DND-41 (cell line): ENCODE measurements around the gene GPR160.
"Not testable (repeated sequence)": the region's sequence is repeated elsewhere in the genome, so short reads cannot be mapped to it uniquely, and the experiment has no call there.

ENCODE experiments used
- ATAC-seq: fragments of 200-7000 bp; cut with Tn5 transposase; 3 replicates; pipeline ENCODE4 v1.9.1; 2021; ENCODE audit warnings: low read depth; ENCODE audit not compliant: insufficient read depth
- DNase-seq: peaks from one replicate; pipeline ENCODE4 v3.0.0-alpha.2; 2020
- H2AFZ ChIP-seq: 2 replicates; pipeline ENCODE4 v1.6.0; 2012; ENCODE audit warnings: low read depth, low read length
- H3K27ac ChIP-seq: 2 replicates; pipeline ENCODE4 v1.5.1; 2012; ENCODE audit warnings: low read length, inconsistent platforms
- H3K27me3 ChIP-seq: fragments of 200-600 bp; sonication (generic); 2 replicates; pipeline ENCODE4 v1.6.0; 2012; ENCODE audit warnings: low read length, mild to moderate bottlenecking, inconsistent platforms; ENCODE audit not compliant: insufficient read depth, poor library complexity
- H3K36me3 ChIP-seq: 2 replicates; pipeline ENCODE4 v1.5.1; 2012; ENCODE audit warnings: low read length, inconsistent platforms; ENCODE audit not compliant: insufficient read depth
- H3K4me1 ChIP-seq: 2 replicates; pipeline ENCODE4 v1.5.1; 2012; ENCODE audit warnings: mild to moderate bottlenecking, low read length; ENCODE audit not compliant: insufficient read depth
- H3K4me2 ChIP-seq: 2 replicates; pipeline ENCODE4 v1.6.0; 2012; ENCODE audit warnings: mild to moderate bottlenecking, moderate library complexity, low read length, inconsistent platforms; ENCODE audit not compliant: insufficient read depth
- H3K4me3 ChIP-seq, 2 experiments: fragments of 200-600 bp in 1 of 2; shearing (Covaris generic) in 1 of 2; 2 replicates each; pipeline ENCODE4 v1.5.1; 2012 to 2016; ENCODE audit warnings: inconsistent platforms in 2 of 2, low read length in 2 of 2, mild to moderate bottlenecking in 2 of 2, low read depth in 1 of 2, moderate library complexity in 1 of 2
- H3K79me2 ChIP-seq: 2 replicates; pipeline ENCODE4 v1.6.0; 2012; ENCODE audit warnings: low read length, inconsistent platforms; ENCODE audit not compliant: insufficient read depth
- H3K9ac ChIP-seq: 2 replicates; pipeline ENCODE4 v1.6.0; 2012; ENCODE audit warnings: low read depth, mild to moderate bottlenecking, inconsistent platforms, low read length, moderate library complexity
- H3K9me3 ChIP-seq: 2 replicates; pipeline ENCODE4 v1.5.1; 2012; ENCODE audit warnings: low read length, moderate library complexity, mild to moderate bottlenecking, inconsistent platforms; ENCODE audit not compliant: insufficient read depth, severe bottlenecking
- H4K20me1 ChIP-seq: 2 replicates; pipeline ENCODE4 v1.6.0; 2012; ENCODE audit warnings: low read length; ENCODE audit not compliant: insufficient read depth
- EZH2 ChIP-seq: IDR thresholded peaks from 3 replicates; pipeline ENCODE4 v1.6.1; 2012; ENCODE audit warnings: borderline replicate concordance, low read depth, mild to moderate bottlenecking, moderate library complexity, low read length, inconsistent platforms; ENCODE audit not compliant: severe bottlenecking
- TF ChIP-seq, protein P1 (sequence below): IDR thresholded peaks from 2 replicates; pipeline ENCODE4 v1.5.1; 2012; ENCODE audit warnings: borderline replicate concordance, low read length, moderate library complexity, mild to moderate bottlenecking; ENCODE audit not compliant: poor library complexity, severe bottlenecking; ENCODE audit errors: extremely low read depth

Gene GPR160

DNA sequence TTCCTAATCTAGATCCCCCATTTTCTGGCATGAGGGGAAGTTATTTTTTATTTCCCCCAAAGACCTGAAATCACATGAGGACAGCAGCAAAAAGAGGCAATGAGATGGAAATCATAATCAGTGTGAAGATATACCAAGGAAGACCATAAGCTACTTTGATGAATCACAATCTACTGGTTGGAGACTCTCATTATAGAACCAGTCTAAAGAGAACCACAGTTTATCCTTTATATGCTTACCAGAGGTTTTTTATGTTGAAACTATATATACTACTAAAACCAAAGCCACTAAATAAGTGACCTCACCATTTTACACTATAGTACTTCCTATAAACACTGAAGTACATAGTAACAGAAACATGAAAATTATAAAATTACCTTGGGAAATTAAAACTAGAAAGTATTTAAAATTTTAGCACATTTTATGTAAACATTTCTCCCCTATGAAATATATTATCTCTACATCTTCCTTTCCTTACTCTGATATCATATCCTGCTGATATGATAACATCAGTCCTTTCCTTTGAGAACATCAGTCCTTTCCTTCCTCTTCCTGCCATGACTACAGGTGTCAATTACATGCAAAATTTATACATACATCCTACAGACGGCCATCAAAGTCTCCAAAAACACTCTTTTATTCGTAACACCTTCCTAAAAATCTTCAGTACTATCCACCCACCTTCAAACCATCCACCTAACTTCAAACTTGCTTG is 71.9 kb downstream of the GPR160 start:
- ATAC-seq (peak; percentile 79), DNase-seq (no peak)
- H3K36me3 ChIP-seq: peaks cover 81% of the 10 kb centered on the region
- H3K4me3 ChIP-seq: no peak overlapping the region
- peaks cover 6% of the 10 kb centered on the region; the same call in 1 of the 2 replicates for H3K79me2 ChIP-seq
- H3K9me3 ChIP-seq: no peaks in the 10 kb centered on the region
- no peak overlapping the region for H3K9ac ChIP-seq
- H3K4me2 ChIP-seq: no peak overlapping the region
- peaks cover 26% of the 10 kb centered on the region for H3K4me1 ChIP-seq
- no peak overlapping the region for H2AFZ ChIP-seq
- peak overlapping the region; percentile 45; the same call in 1 of the 2 replicates for H3K27ac ChIP-seq
- no peaks in the 10 kb centered on the region for H4K20me1 ChIP-seq
- no peaks in the 10 kb centered on the region for H3K27me3 ChIP-seq
- TF ChIP-seq EZH2: no peak
- TF ChIP-seq, protein P1, sequence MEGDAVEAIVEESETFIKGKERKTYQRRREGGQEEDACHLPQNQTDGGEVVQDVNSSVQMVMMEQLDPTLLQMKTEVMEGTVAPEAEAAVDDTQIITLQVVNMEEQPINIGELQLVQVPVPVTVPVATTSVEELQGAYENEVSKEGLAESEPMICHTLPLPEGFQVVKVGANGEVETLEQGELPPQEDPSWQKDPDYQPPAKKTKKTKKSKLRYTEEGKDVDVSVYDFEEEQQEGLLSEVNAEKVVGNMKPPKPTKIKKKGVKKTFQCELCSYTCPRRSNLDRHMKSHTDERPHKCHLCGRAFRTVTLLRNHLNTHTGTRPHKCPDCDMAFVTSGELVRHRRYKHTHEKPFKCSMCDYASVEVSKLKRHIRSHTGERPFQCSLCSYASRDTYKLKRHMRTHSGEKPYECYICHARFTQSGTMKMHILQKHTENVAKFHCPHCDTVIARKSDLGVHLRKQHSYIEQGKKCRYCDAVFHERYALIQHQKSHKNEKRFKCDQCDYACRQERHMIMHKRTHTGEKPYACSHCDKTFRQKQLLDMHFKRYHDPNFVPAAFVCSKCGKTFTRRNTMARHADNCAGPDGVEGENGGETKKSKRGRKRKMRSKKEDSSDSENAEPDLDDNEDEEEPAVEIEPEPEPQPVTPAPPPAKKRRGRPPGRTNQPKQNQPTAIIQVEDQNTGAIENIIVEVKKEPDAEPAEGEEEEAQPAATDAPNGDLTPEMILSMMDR: no peak

DNA sequence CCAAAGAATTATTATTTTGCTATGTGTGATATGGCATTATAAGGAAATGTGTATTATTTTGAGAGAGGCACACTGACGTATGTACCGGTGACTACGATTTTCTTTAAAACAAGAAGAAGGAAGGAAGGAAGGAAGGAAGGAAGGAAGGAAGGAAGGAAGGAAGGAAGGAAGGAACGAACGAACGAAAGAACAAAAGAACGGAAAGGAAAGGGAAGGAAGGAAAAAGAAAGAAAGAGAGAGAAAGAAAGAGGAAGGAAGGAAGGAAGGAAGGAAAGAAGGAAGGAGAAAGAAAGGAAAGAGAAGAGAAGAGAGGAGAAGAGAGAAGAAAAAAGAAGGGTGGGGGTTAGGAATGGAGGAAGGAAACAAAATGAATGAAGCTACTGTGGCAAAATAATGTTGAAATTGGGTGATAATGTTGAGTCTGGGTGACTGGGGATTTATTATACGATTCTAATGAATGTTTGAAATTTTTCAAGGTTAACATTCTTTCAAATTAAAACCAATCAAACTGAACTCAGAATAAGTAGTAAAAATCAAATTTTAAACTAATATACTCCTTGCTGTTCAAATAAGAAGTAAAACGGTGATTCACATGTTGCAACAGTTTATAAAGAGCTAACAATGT is 73.5 kb downstream of the GPR160 start:
- no peaks in the 10 kb centered on the region for H3K27me3 ChIP-seq
- H3K27ac ChIP-seq: no peak overlapping the region
- DNase-seq (no peak), ATAC-seq (no peak)
- peaks cover 26% of the 10 kb centered on the region for H3K4me1 ChIP-seq
- TF ChIP-seq, protein P1: no peak
- TF ChIP-seq EZH2: no peak
- H3K36me3 ChIP-seq: peaks cover 81% of the 10 kb centered on the region
- no peak overlapping the region for H3K9ac ChIP-seq
- H3K79me2 ChIP-seq: peaks cover 6% of the 10 kb centered on the region; the same call in 1 of the 2 replicates
- H3K4me2 ChIP-seq: no peak overlapping the region
- H3K9me3 ChIP-seq: no peaks in the 10 kb centered on the region
- H3K4me3 ChIP-seq: no peak overlapping the region
- H2AFZ ChIP-seq: no peak overlapping the region
- H4K20me1 ChIP-seq: no peaks in the 10 kb centered on the region

DNA sequence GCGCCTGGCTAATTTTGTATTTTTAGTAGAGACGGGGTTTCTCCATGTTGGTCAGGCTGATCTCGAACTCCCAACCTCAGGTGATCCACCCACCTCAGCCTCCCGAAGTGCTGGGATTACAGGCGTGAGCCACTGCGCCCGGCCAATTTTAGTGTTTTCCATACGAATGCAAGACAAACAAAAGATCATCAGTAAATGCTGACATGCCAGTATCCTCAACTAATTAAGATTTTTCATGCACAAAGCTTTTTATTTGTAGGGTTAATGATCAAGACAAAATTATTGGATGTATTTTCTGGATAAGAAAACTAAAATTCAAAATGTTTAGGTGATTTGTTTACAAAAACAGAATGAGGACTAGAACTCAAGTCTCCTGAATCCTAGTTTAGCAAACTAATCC is 76.4 kb downstream of the GPR160 start:
- H3K4me2 ChIP-seq, DNase-seq, H3K27me3 ChIP-seq, H3K79me2 ChIP-seq, ATAC-seq, H3K27ac ChIP-seq, H3K9ac ChIP-seq, H2AFZ ChIP-seq, H4K20me1 ChIP-seq, H3K9me3 ChIP-seq, H3K4me3 ChIP-seq: not testable (repeated sequence)
- Histone ChIP-seq H3K36me3 (peaks cover 83% of the 10 kb centered on the region), H3K4me1 (peaks cover 25% of the 10 kb centered on the region)

DNA sequence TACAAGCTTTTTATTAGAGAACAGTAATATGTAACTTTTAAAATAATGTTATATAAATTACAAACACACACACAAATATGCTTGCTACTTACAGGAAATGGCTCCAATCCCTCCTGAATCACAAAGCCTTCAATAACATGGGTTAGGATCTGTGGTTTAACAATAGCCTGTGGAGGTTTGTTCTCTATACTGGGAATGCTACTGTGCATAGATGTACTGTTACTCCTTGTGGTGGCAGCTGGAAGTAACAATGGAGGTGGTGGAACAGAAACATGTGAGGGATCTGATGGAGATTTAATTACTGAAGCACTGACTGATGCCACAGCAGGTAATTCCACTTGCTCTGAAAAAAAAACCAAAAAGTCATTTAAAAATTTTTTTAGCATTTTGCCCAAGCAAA is 79.3 kb downstream of the GPR160 start:
- peaks cover 9% of the 10 kb centered on the region; the same call in 1 of the 2 replicates for H3K79me2 ChIP-seq
- no peak overlapping the region for H3K9ac ChIP-seq
- H3K36me3 ChIP-seq: peaks cover 95% of the 10 kb centered on the region
- H3K27ac ChIP-seq: no peak overlapping the region; the same call in 1 of the 2 replicates
- H3K9me3 ChIP-seq: no peaks in the 10 kb centered on the region
- H4K20me1 ChIP-seq: no peaks in the 10 kb centered on the region
- no peaks in the 10 kb centered on the region for H3K27me3 ChIP-seq
- TF ChIP-seq, protein P1: peak; percentile 26
- TF ChIP-seq EZH2: no peak
- peak; percentile 57; the same call in 1 of the 3 replicates for ATAC-seq
- H2AFZ ChIP-seq: no peak overlapping the region
- no peak overlapping the region for H3K4me2 ChIP-seq
- no peak for DNase-seq
- H3K4me1 ChIP-seq: 0 out of 2 replicates have a peak, but pooled peaks cover 3% of the 10 kb centered on the region
- H3K4me3 ChIP-seq: no peak overlapping the region
